Fibroblast of mammary gland (primary cell): ENCODE data around the gene STAMBP.

Experiments
- DNase-seq: peaks from one replicate; pipeline ENCODE4 v3.0.0-alpha.2; 2010; ENCODE audit warnings: low read depth
- H3K4me3 ChIP-seq: 2 replicates; pipeline ENCODE4 v1.5.1; 2011; ENCODE audit warnings: low read depth, mild to moderate bottlenecking, low read length, moderate library complexity; ENCODE audit not compliant: control insufficient read depth
- CTCF ChIP-seq: conservative IDR thresholded peaks from 2 replicates; pipeline ENCODE4 v1.5.1; 2011; ENCODE audit warnings: low read depth, low read length, inconsistent platforms; ENCODE audit not compliant: control insufficient read depth, insufficient read depth

Gene STAMBP

GRCh38 chr2:73915437-73915993 lies 86.8 kb downstream of the STAMBP start:
- no peak for DNase-seq
- TF ChIP-seq CTCF: no peak
- H3K4me3 ChIP-seq: no peak overlapping the region

GRCh38 chr2:73916666-73917065 lies 87.9 kb downstream of the STAMBP start:
- no peak for TF ChIP-seq CTCF
- DNase-seq: no peak
- H3K4me3 ChIP-seq: no peak overlapping the region

- no peak for DNase-seq
- no peak for TF ChIP-seq CTCF
- H3K4me3 ChIP-seq: no peak overlapping the region
Measured at GRCh38 chr2:73917296-73917695, 88.5 kb downstream of the STAMBP start.

- H3K4me3 ChIP-seq: no peak overlapping the region
- no peak for DNase-seq
- no peak for TF ChIP-seq CTCF
Measured at GRCh38 chr2:73917696-73918207, 89.0 kb downstream of the STAMBP start.

- no peak for TF ChIP-seq CTCF
- H3K4me3 ChIP-seq: no peak overlapping the region
- no peak for DNase-seq
Measured at GRCh38 chr2:73918856-73919255, 90.1 kb downstream of the STAMBP start.

GRCh38 chr2:73919596-73920228 lies 91.0 kb downstream of the STAMBP start:
- no peak overlapping the region for H3K4me3 ChIP-seq
- no peak for DNase-seq
- TF ChIP-seq CTCF: no peak
